Esophagus squamous epithelium (tissue), 5 donors: ENCODE data around the gene ANK3. TPM values are rescaled to one million over a fixed set of nuclear protein-coding genes. Genes with fewer than 3 reads are reported as not detected.

ENCODE experiments used
- DNase-seq: peaks from one replicate; lab custom pipeline; 2025; lab: John Stamatoyannopoulos, UW
- H3K27ac ChIP-seq, 4 donors: fragments of 200-600 bp; sonication (generic); one replicate each; pipeline ENCODE4 v1.5.1; 2016 to 2019; ENCODE audit warnings: mild to moderate bottlenecking in 1 of 4
- H3K27me3 ChIP-seq, 4 donors: fragments of 200-600 bp; sonication (generic); 1 replicate in 3 of 4; 2 replicates in 1 of 4; pipeline versions ENCODE4 v1.5.1 to v1.6.0; 2017 to 2021; ENCODE audit warnings: antibody characterized with exemption in 1 of 4
- H3K36me3 ChIP-seq, 3 donors: fragments of 200-600 bp; sonication (generic); one replicate each; pipeline ENCODE4 v1.5.1; 2016 to 2019
- H3K4me1 ChIP-seq, 3 donors: fragments of 200-600 bp; sonication (generic); one replicate each; pipeline ENCODE4 v1.5.1; 2017 to 2019
- H3K4me3 ChIP-seq, 4 donors: fragments of 200-600 bp; sonication (generic); 1 replicate in 3 of 4; 2 replicates in 1 of 4; pipeline ENCODE4 v1.5.1; 2016 to 2019; ENCODE audit warnings: mild to moderate bottlenecking in 2 of 4, moderate library complexity in 1 of 4
- H3K9me3 ChIP-seq, 3 donors: fragments of 200-600 bp; sonication (generic); one replicate each; pipeline ENCODE4 v1.5.1; 2016 to 2019
- POLR2A ChIP-seq, 4 donors: fragments of 450-650 bp; IDR thresholded peaks; one replicate each; pipeline ENCODE4 v1.6.1; 2017; ENCODE audit warnings: antibody characterized with exemption in 4 of 4, mild to moderate bottlenecking in 4 of 4, moderate library complexity in 3 of 4
- WGBS, 2 donors: methylation state at CpG; one replicate each; pipeline ENCODE4 v1.1.5; 2018; 5-methylcytosine and 5-hydroxymethylcytosine counted together
- intact Hi-C: fragments of 100-400 bp; cut with DNase I; formaldehyde crosslinking; loops from one replicate; pipeline ENCODE4 v1.15.0; 2022
- total RNA-seq, 4 donors: library from RNA; depleted of rRNA; stranded (reverse); fragments of >200 nt; gene quantifications; one replicate each; pipeline ENCODE4 v1.1.0, GENCODE V29; 2016
- TF ChIP-seq, protein P1 (sequence below), 6 experiments: fragments of 450-650 bp in 4 of 6; fragments of 200-600 bp in 2 of 6; sonication (generic) in 2 of 6; IDR thresholded peaks; one replicate each; pipeline ENCODE4 v1.5.1; 2016 to 2019; ENCODE audit warnings: antibody characterized with exemption in 6 of 6, mild to moderate bottlenecking in 4 of 6, moderate library complexity in 4 of 6
- donor health status: DM: yes; HTN: yes; CAD: no.

Gene ANK3
- total RNA-seq, 4 donors from 2014 or later = 23.1 to 59.1 (median 33.0) TPM

DNA sequence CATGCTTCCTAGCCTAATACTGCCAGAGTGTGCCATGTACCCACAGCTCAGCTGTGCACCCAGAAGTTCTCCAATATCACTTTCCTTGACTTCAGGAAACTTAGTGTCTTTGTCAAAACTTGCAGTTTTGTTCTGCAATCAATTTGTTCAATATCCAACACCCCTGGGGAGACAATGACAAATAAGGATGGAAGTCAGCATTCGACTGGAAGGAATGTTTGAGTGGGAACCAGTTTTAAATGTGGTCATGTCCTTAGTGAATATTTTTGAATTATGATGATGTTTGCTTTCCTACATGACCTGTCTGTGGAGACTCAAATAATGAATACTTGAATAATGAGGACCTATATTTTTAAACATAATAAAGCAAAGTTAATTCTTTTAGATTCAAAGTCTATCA, 112.0 kb downstream of the ANK3 start:
- intact Hi-C loops = no loop called here
- WGBS, 2 donors = 38 to 47% methylated on average over 1 of the region's 1 CpG
- H3K27ac ChIP-seq = no peak overlapping the region
- TF ChIP-seq, protein P1, sequence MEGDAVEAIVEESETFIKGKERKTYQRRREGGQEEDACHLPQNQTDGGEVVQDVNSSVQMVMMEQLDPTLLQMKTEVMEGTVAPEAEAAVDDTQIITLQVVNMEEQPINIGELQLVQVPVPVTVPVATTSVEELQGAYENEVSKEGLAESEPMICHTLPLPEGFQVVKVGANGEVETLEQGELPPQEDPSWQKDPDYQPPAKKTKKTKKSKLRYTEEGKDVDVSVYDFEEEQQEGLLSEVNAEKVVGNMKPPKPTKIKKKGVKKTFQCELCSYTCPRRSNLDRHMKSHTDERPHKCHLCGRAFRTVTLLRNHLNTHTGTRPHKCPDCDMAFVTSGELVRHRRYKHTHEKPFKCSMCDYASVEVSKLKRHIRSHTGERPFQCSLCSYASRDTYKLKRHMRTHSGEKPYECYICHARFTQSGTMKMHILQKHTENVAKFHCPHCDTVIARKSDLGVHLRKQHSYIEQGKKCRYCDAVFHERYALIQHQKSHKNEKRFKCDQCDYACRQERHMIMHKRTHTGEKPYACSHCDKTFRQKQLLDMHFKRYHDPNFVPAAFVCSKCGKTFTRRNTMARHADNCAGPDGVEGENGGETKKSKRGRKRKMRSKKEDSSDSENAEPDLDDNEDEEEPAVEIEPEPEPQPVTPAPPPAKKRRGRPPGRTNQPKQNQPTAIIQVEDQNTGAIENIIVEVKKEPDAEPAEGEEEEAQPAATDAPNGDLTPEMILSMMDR (IDR thresholded peaks at IDR 0.05) = no peak
- TF ChIP-seq POLR2A (IDR thresholded peaks at IDR 0.05) = no peak
- H3K4me1 ChIP-seq = peaks cover 0 to 14% (median 4%) of the 10 kb centered on the region in 3 donors
- H3K9me3 ChIP-seq = no peaks in the 10 kb centered on the region
- H3K4me3 ChIP-seq = no peak overlapping the region
- no peaks in the 10 kb centered on the region for H3K27me3 ChIP-seq
- no peak for DNase-seq
- H3K36me3 ChIP-seq = peaks cover 0 to 31% (median 0%) of the 10 kb centered on the region in 3 donors

GRCh38 chr10:60276232-60276631, 113.4 kb downstream of the ANK3 start:
- H3K27ac ChIP-seq = no peak overlapping the region
- no peak overlapping the region for H3K4me3 ChIP-seq
- no peaks in the 10 kb centered on the region for H3K9me3 ChIP-seq
- TF ChIP-seq, protein P1 (IDR thresholded peaks at IDR 0.05) = no peak
- no peak for TF ChIP-seq POLR2A (IDR thresholded peaks at IDR 0.05)
- intact Hi-C loops = no loop called here
- WGBS, 2 donors = 89 to 96% methylated on average over 2 of the region's 2 CpGs
- peaks cover 0 to 31% (median 0%) of the 10 kb centered on the region in 3 donors for H3K36me3 ChIP-seq
- DNase-seq = no peak
- H3K27me3 ChIP-seq = no peaks in the 10 kb centered on the region
- H3K4me1 ChIP-seq = peaks cover 0 to 13% (median 4%) of the 10 kb centered on the region in 3 donors

DNA sequence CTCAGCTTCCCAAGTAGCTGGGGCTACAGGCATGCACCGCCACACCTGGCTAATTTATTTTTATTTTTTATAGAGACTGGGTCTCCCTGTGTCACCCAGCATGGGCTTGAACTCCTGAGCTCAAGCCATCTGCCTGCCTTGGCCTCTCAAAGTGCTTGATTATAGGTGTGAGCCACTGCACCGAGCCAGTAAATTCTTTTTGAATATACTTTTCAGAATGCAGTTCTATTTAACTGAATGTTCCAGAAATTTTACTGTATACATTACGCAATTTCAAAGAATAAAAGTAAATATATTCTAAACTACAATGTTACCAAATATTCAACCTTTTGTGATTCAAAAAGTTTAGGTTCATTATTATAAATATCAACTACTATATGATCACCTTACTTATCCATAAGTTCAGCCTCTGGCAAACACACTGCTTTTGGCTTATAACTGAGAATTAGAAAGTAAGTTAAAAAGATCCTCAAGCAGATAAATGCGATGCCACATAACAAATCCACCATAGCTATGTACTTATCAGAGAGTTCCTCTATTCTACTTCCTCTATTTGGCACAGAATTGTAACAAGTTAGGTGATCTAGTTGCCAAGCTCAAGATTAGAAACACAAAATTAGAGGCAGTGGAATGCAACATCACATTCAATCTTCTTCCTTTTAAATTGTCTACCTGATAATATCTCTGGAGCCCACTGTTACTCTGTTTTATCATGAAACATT, 118.2 kb downstream of the ANK3 start:
- no peaks in the 10 kb centered on the region for H3K4me1 ChIP-seq
- H3K9me3 ChIP-seq = no peaks in the 10 kb centered on the region
- no peak overlapping the region for H3K4me3 ChIP-seq
- peaks cover 0 to 17% (median 0%) of the 10 kb centered on the region in 3 donors for H3K36me3 ChIP-seq
- no peak overlapping the region for H3K27ac ChIP-seq
- no peak for DNase-seq
- H3K27me3 ChIP-seq = no peaks in the 10 kb centered on the region
- TF ChIP-seq, protein P1 (IDR thresholded peaks at IDR 0.05) = no peak
- no peak for TF ChIP-seq POLR2A (IDR thresholded peaks at IDR 0.05)
- 86 to 89% methylated on average over 4 of the region's 4 CpGs for WGBS, 2 donors
- intact Hi-C loops = no loop called here

DNA sequence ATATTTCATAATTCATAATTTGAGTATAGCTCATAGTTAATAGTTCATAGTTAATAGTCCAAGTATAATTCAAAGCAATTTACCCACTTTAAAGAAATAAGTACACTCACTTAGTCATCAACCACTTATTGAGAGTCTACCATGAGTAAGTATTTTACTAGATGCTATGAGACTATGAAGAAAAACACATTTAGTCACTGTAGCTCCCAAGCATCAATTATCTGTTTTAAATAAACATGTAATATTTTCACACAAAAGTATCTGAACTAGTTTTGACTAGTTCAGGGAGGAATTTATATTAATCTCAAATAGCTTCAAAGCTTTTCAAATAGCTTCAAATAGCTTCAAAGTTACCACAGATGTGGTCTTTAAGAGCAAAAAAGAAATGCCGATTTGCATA, 119.2 kb downstream of the ANK3 start:
- H3K9me3 ChIP-seq = no peaks in the 10 kb centered on the region
- TF ChIP-seq, protein P1 (IDR thresholded peaks at IDR 0.05) = no peak
- TF ChIP-seq POLR2A (IDR thresholded peaks at IDR 0.05) = no peak
- intact Hi-C loops = no loop called here
- no peaks in the 10 kb centered on the region for H3K27me3 ChIP-seq
- no peak for DNase-seq
- H3K27ac ChIP-seq = no peak overlapping the region
- 35 to 50% methylated on average over 1 of the region's 1 CpG for WGBS, 2 donors
- peaks cover 0 to 17% (median 0%) of the 10 kb centered on the region in 3 donors for H3K36me3 ChIP-seq
- H3K4me3 ChIP-seq = no peak overlapping the region
- no peaks in the 10 kb centered on the region for H3K4me1 ChIP-seq

GRCh38 chr10:60267802-60268201, 121.9 kb downstream of the ANK3 start:
- Histone ChIP-seq H3K27ac (no peak overlapping the region), H3K9me3 (no peaks in the 10 kb centered on the region), H3K36me3 (peaks cover 0 to 15% (median 0%) of the 10 kb centered on the region in 3 donors), H3K27me3 (no peaks in the 10 kb centered on the region), H3K4me3 (no peak overlapping the region), H3K4me1 (no peaks in the 10 kb centered on the region)
- intact Hi-C loops = no loop called here
- DNase-seq = no peak
- WGBS, 2 donors = 85 to 92% methylated on average over 6 of the region's 6 CpGs
- no peak for TF ChIP-seq POLR2A (IDR thresholded peaks at IDR 0.05)
- TF ChIP-seq, protein P1 (IDR thresholded peaks at IDR 0.05) = no peak
